K562 (cell line): ENCODE measurements around the gene FRMD5. TPM values are rescaled to one million over a fixed set of nuclear protein-coding genes. Genes with fewer than 3 reads are reported as not detected.

Source experiments
- ATAC-seq: fragments of 200-7000 bp; cut with Tn5 transposase; 3 replicates; pipeline ENCODE4 v1.9.1; 2020; ENCODE audit warnings: moderate library complexity
- BruUV-seq: library from RNA; stranded (reverse); fragments of 400-500 nt; replicated peaks from 2 replicates; lab custom pipeline; 2021; lab: Mats Ljungman, UMichigan
- CTCF ChIA-PET: fragments of 300-600 bp; formaldehyde crosslinking; extraction: SDS; loops from one replicate; lab custom pipeline; 2021; ENCODE audit warnings: low intra/inter-chr PET ratio; lab: Yijun Ruan, JAX
- POLR2A ChIA-PET: fragments of 300-600, 350-650 bp; sonication (Branson Sonifier 250); formaldehyde crosslinking; extraction: SDS; loops from one replicate; lab custom pipeline; 2021; ENCODE audit warnings: antibody characterized with exemption, inconsistent platforms; lab: Yijun Ruan, JAX
- DNase-seq, 4 experiments: peaks; one replicate each; pipeline versions ENCODE4 v3.0.0 to v3.0.0-alpha.2; 2011 to 2018; ENCODE audit warnings: low spot score in 3 of 4, mixed read lengths in 3 of 4; ENCODE audit errors: extremely low read depth in 1 of 4
- FAIRE-seq: peaks from 2 replicates; lab custom pipeline; 2011; peaks lifted over from hg19 to GRCh38; lab: Jason Lieb, UNC
- H2AFZ ChIP-seq: 2 replicates; pipeline ENCODE4 v1.6.0; 2011; ENCODE audit warnings: low read depth, low read length, control low read depth, inconsistent platforms
- H3K27ac ChIP-seq: fragments of 200-600 bp; 3 replicates; pipeline ENCODE4 v1.8.0; 2011; ENCODE audit warnings: low read depth, mild to moderate bottlenecking, control low read depth, inconsistent platforms, low read length, moderate library complexity, mixed read lengths; ENCODE audit errors: extremely low read depth
- H3K27me3 ChIP-seq, 2 experiments: fragments of 300-600 bp in 1 of 2; 2 replicates in 1 of 2; 3 replicates in 1 of 2; pipeline versions ENCODE4 v1.6.0 to v1.8.0; 2011; ENCODE audit warnings: inconsistent platforms in 2 of 2, low read length in 2 of 2, mild to moderate bottlenecking in 1 of 2, mixed read lengths in 1 of 2, moderate library complexity in 1 of 2; ENCODE audit not compliant: control insufficient read depth in 2 of 2, insufficient read depth in 2 of 2
- H3K36me3 ChIP-seq: fragments of 300-600 bp; 3 replicates; pipeline ENCODE4 v1.8.0; 2011; ENCODE audit warnings: mild to moderate bottlenecking, low read length, inconsistent platforms; ENCODE audit not compliant: control insufficient read depth, insufficient read depth
- H3K4me1 ChIP-seq, 2 experiments: fragments of 200-600 bp in 1 of 2; replicated peaks in 1 of 2; 2 replicates in 1 of 2; 3 replicates in 1 of 2; pipeline versions ENCODE4 v1.5.1 to v1.8.0; 2011; ENCODE audit warnings: inconsistent platforms in 2 of 2, low read length in 2 of 2, mild to moderate bottlenecking in 1 of 2, mixed read lengths in 1 of 2, moderate library complexity in 1 of 2; ENCODE audit not compliant: control insufficient read depth in 2 of 2, insufficient read depth in 2 of 2
- H3K4me2 ChIP-seq: 2 replicates; pipeline ENCODE4 v1.6.1; 2011; ENCODE audit warnings: low read length, control low read depth, inconsistent platforms, mixed read lengths; ENCODE audit not compliant: insufficient read depth
- H3K4me3 ChIP-seq: fragments of 200-600 bp; sonication (generic), shearing (Covaris generic); 2 replicates; pipeline ENCODE4 v1.5.1; 2016; ENCODE audit warnings: control low read depth, inconsistent platforms
- H3K79me2 ChIP-seq: fragments of 200-600 bp; 3 replicates; pipeline ENCODE4 v1.8.0; 2011; ENCODE audit warnings: low read length, inconsistent platforms; ENCODE audit not compliant: control insufficient read depth, insufficient read depth
- H3K9ac ChIP-seq, 2 experiments: 2 replicates each; pipeline versions ENCODE4 v1.6.0 to v1.6.1; 2011; ENCODE audit warnings: low read depth in 2 of 2, low read length in 2 of 2, control low read depth in 1 of 2, inconsistent platforms in 1 of 2, mild to moderate bottlenecking in 1 of 2, mixed read lengths in 1 of 2; ENCODE audit not compliant: insufficient read depth in 1 of 2
- H3K9me1 ChIP-seq: one replicate; pipeline ENCODE4 v1.6.0; 2011; ENCODE audit warnings: inconsistent platforms, mild to moderate bottlenecking, low read length, moderate library complexity; ENCODE audit not compliant: control insufficient read depth, insufficient read depth
- H3K9me3 ChIP-seq: replicated peaks from 2 replicates; pipeline ENCODE4 v1.5.1; 2011; ENCODE audit warnings: low read depth, low read length, inconsistent platforms; ENCODE audit not compliant: control insufficient read depth, insufficient read depth
- H4K20me1 ChIP-seq: replicated peaks from 2 replicates; pipeline ENCODE4 v1.6.1; 2011; ENCODE audit warnings: low read length, inconsistent platforms, mixed read lengths; ENCODE audit not compliant: control insufficient read depth, insufficient read depth
- BACH1 ChIP-seq: fragments of 200-800 bp; sonication (Bioruptor generic); IDR thresholded peaks from 2 replicates; pipeline ENCODE4 v1.6.1; 2016; ENCODE audit warnings: missing genetic modification characterization, missing compliant biosample characterization
- BDP1 ChIP-seq: IDR thresholded peaks from 3 replicates; pipeline ENCODE4 v1.6.1; 2011; ENCODE audit not compliant: insufficient read length, insufficient read depth
- CCAR2 ChIP-seq: fragments of 200-400 bp; formaldehyde crosslinking; IDR thresholded peaks from 2 replicates; pipeline ENCODE4 v1.6.1; 2017; ENCODE audit warnings: mild to moderate bottlenecking, low read depth, low read length
- MBD2 ChIP-seq: sonication (generic); IDR thresholded peaks from 2 replicates; pipeline ENCODE4 v1.6.1; 2016; ENCODE audit warnings: low read depth, borderline replicate concordance
- SOX6 ChIP-seq: fragments of 450-650 bp; IDR thresholded peaks from 2 replicates; pipeline ENCODE4 v1.6.1; 2014; ENCODE audit warnings: mild to moderate bottlenecking
- ZBTB8A ChIP-seq: fragments of 450-650 bp; IDR thresholded peaks from 2 replicates; pipeline ENCODE4 v1.6.1; 2018; ENCODE audit warnings: mild to moderate bottlenecking, moderate library complexity; ENCODE audit not compliant: partially characterized antibody
- WGBS: fragments of 100-300 bp; shearing (Covaris generic); methylation state at CpG from one replicate; pipeline ENCODE4 v1.1.6; 2016; ENCODE audit warnings: low coverage, mixed read lengths; ENCODE audit not compliant: insufficient coverage; ENCODE audit errors: missing lambda C conversion rate; 5-methylcytosine and 5-hydroxymethylcytosine counted together
- in situ Hi-C: fragments of 300-500 bp; cut with MboI; formaldehyde crosslinking; loops from 4 replicates; pipeline ENCODE4 v1.15.0; 2018; ENCODE audit warnings: inconsistent platforms, mixed read lengths
- intact Hi-C: fragments of 100-400 bp; cut with micrococcal nuclease; formaldehyde crosslinking; loops from 2 replicates; pipeline ENCODE4 v1.14.2; 2022
- polyA plus RNA-seq, 8 experiments: library from polyadenylated mRNA; depleted of rRNA in 4 of 8; stranded (reverse) in 5 of 8; unstranded in 3 of 8; fragments of >200 nt; fragmentation: Nextera tagmentation in 2 of 8; fragmentation: Illumina TruSeq in 1 of 8; extraction: Ambion mirVana in 2 of 8; extraction: Trizol in 1 of 8; gene quantifications; 2 replicates each; pipeline versions ENCODE4 v1.2.1 to v1.2.3, GENCODE V29; 2011 to 2014; ENCODE audit warnings: inconsistent platforms in 1 of 8, missing spikeins in 1 of 8
- total RNA-seq, 7 experiments: library from RNA; depleted of rRNA in 6 of 7; stranded (reverse); fragments of >200 nt in 6 of 7; fragmentation: Illumina TruSeq in 2 of 7; extraction: Trizol in 2 of 7; gene quantifications; 2 replicates each; pipeline versions ENCODE4 v1.2.1 to v1.2.3, GENCODE V29; 2011 to 2021; ENCODE audit warnings: low replicate concordance in 1 of 7
- TF ChIP-seq, protein P1 (sequence below): fragments of 250-450 bp; sonication (Bioruptor Pico); IDR thresholded peaks from 2 replicates; pipeline ENCODE4 v1.4.0; 2020; ENCODE audit warnings: mild to moderate bottlenecking
- TF ChIP-seq, protein P2 (sequence below): sonication (generic); formaldehyde crosslinking; IDR thresholded peaks from 2 replicates; pipeline ENCODE4 v1.8.1; 2023; ENCODE audit warnings: mild to moderate bottlenecking, missing genetic modification reagents

FRMD5 gene
- total and polyA plus RNA-seq, 9 of the 15 experiments (the other 6 are each of a cell fraction or from before 2014, with no cell fraction given) = 0.13 to 0.38 TPM; not detected in 7

DNA sequence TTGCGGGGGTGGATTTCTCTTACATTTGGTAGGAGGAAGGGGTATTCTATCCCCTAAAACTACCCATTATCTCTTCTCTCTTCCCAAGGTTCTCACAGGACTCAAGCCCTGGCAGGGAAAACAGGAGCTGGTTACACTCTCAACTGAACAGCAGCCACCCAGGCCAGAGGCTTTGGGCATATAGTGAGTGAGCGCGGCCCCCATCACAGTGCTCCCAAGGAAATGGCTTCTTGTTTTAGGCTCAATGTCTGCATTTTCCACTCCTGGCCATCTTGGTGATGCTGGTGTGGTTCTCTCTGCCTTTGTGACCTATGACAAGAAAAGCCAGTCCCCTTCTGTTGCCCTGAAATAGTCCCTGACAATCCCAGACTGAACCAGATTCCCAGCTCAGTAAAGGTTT, 318.2 kb downstream of the FRMD5 start:
- ATAC-seq (no peak; the same call in 2 of the 3 replicates), DNase-seq (no peak), FAIRE-seq (no peak)
- intact Hi-C loops = no loop called here
- H3K4me2 ChIP-seq = no peak overlapping the region
- ChIA-PET POLR2A (interaction anchor here (0.7 to 1.5 kb wide), 5 partner anchors 8 to 398 kb away, joined by 3 to 5 read pairs (median 3); no protein-coding TSS in a partner anchor), CTCF (no interaction called here)
- no peaks in the 10 kb centered on the region for H3K4me1 ChIP-seq
- no peaks in the 10 kb centered on the region for H3K27me3 ChIP-seq
- WGBS = 97% methylated on average over 3 of the region's 3 CpGs
- no TSS peak for BruUV-seq
- no peaks in the 10 kb centered on the region for H3K9me3 ChIP-seq
- H3K27ac ChIP-seq = no peak overlapping the region
- peaks cover 5% of the 10 kb centered on the region for H3K9me1 ChIP-seq
- H3K4me3 ChIP-seq = no peak overlapping the region
- H3K79me2 ChIP-seq = no peaks in the 10 kb centered on the region
- H2AFZ ChIP-seq = no peak overlapping the region
- TF ChIP-seq SOX6 (no peak), BDP1 (no peak), CCAR2 (no peak), MBD2 (no peak), ZBTB8A (no peak), BACH1 (no peak)
- TF ChIP-seq, protein P1, sequence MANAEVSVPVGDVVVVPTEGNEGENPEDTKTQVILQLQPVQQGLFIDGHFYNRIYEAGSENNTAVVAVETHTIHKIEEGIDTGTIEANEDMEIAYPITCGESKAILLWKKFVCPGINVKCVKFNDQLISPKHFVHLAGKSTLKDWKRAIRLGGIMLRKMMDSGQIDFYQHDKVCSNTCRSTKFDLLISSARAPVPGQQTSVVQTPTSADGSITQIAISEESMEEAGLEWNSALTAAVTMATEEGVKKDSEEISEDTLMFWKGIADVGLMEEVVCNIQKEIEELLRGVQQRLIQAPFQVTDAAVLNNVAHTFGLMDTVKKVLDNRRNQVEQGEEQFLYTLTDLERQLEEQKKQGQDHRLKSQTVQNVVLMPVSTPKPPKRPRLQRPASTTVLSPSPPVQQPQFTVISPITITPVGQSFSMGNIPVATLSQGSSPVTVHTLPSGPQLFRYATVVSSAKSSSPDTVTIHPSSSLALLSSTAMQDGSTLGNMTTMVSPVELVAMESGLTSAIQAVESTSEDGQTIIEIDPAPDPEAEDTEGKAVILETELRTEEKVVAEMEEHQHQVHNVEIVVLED = no peak
- TF ChIP-seq, protein P2, sequence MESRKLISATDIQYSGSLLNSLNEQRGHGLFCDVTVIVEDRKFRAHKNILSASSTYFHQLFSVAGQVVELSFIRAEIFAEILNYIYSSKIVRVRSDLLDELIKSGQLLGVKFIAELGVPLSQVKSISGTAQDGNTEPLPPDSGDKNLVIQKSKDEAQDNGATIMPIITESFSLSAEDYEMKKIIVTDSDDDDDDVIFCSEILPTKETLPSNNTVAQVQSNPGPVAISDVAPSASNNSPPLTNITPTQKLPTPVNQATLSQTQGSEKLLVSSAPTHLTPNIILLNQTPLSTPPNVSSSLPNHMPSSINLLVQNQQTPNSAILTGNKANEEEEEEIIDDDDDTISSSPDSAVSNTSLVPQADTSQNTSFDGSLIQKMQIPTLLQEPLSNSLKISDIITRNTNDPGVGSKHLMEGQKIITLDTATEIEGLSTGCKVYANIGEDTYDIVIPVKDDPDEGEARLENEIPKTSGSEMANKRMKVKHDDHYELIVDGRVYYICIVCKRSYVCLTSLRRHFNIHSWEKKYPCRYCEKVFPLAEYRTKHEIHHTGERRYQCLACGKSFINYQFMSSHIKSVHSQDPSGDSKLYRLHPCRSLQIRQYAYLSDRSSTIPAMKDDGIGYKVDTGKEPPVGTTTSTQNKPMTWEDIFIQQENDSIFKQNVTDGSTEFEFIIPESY (CRISPR knock-in tag) = no peak
- TF ChIP-seq, all 486 proteins: peak for 0
- no peak overlapping the region for H3K9ac ChIP-seq
- no peaks in the 10 kb centered on the region; the same call in 1 of the 2 replicates for H4K20me1 ChIP-seq
- peaks cover 70% of the 10 kb centered on the region for H3K36me3 ChIP-seq
- in situ Hi-C loops = no loop called here
